HepG2 (cell line): ENCODE results near the gene GPR158. TPM values are rescaled to one million over a fixed set of nuclear protein-coding genes. Genes with fewer than 3 reads are reported as not detected.

Experiments
- ATAC-seq: fragments of 200-7000 bp; cut with Tn5 transposase; 3 replicates; pipeline ENCODE4 v1.9.1; 2020; ENCODE audit warnings: mild to moderate bottlenecking, moderate library complexity
- BruUV-seq: library from RNA; stranded (reverse); fragments of 400-500 nt; replicated peaks from 2 replicates; lab custom pipeline; 2021; lab: Mats Ljungman, UMichigan
- CTCF ChIA-PET: fragments of 300-600 bp; formaldehyde crosslinking; extraction: SDS; loops from one replicate; lab custom pipeline; 2021; ENCODE audit warnings: low total read pairs, inconsistent platforms, low intra/inter-chr PET ratio; lab: Yijun Ruan, JAX
- POLR2A ChIA-PET: fragments of 350-600 bp; sonication (Branson Sonifier 250); formaldehyde crosslinking; loops from one replicate; lab custom pipeline; 2020; ENCODE audit warnings: antibody characterized with exemption, inconsistent platforms; lab: Yijun Ruan, JAX
- DNase-seq: peaks from one replicate; pipeline ENCODE4 v3.0.0-alpha.2; 2015; ENCODE audit warnings: low spot score
- FAIRE-seq: peaks from 3 replicates; lab custom pipeline; 2011; peaks lifted over from hg19 to GRCh38; lab: Jason Lieb, UNC
- H2AFZ ChIP-seq: one replicate; pipeline ENCODE4 v1.6.1; 2011; ENCODE audit warnings: low read length, inconsistent platforms
- H3K27ac ChIP-seq: fragments of 300-600 bp; 3 replicates; pipeline ENCODE4 v1.8.0; 2011; ENCODE audit warnings: mixed run types, mild to moderate bottlenecking, mixed read lengths, low read length, inconsistent platforms; ENCODE audit not compliant: insufficient read depth; ENCODE audit errors: extremely low read length
- H3K27me3 ChIP-seq, 2 experiments: fragments of 200-600 bp in 1 of 2; 2 replicates in 1 of 2; 3 replicates in 1 of 2; pipeline versions ENCODE4 v1.6.0 to v1.8.0; 2011; ENCODE audit warnings: low read length in 2 of 2, mild to moderate bottlenecking in 2 of 2, moderate library complexity in 2 of 2, inconsistent platforms in 1 of 2; ENCODE audit not compliant: insufficient read depth in 2 of 2, control insufficient read depth in 1 of 2
- H3K36me3 ChIP-seq, 2 experiments: fragments of 200-600 bp in 1 of 2; replicated peaks in 1 of 2; 2 replicates in 1 of 2; 3 replicates in 1 of 2; pipeline versions ENCODE4 v1.5.1 to v1.8.0; 2011; ENCODE audit warnings: low read length in 2 of 2, inconsistent platforms in 1 of 2; ENCODE audit not compliant: insufficient read depth in 2 of 2, control insufficient read depth in 1 of 2
- H3K4me1 ChIP-seq: 2 replicates; pipeline ENCODE4 v1.5.1; 2012; ENCODE audit warnings: low read length, inconsistent platforms; ENCODE audit not compliant: insufficient read depth
- H3K4me2 ChIP-seq: 2 replicates; pipeline ENCODE4 v1.6.0; 2011; ENCODE audit warnings: low read depth, low read length, inconsistent platforms
- H3K4me3 ChIP-seq, 3 experiments: fragments of 200-600 bp in 1 of 3; sonication (generic), shearing (Covaris generic) in 1 of 3; replicated peaks in 1 of 3; 2 replicates each; pipeline ENCODE4 v1.5.1; 2011 to 2016; ENCODE audit warnings: low read length in 3 of 3, inconsistent platforms in 2 of 3, low read depth in 2 of 3, mild to moderate bottlenecking in 2 of 3, control low read depth in 1 of 3, mixed read lengths in 1 of 3; ENCODE audit not compliant: insufficient read depth in 1 of 3
- H3K79me2 ChIP-seq: one replicate; pipeline ENCODE4 v1.6.1; 2011; ENCODE audit warnings: low read length, inconsistent platforms; ENCODE audit not compliant: insufficient read depth
- H3K9ac ChIP-seq: 2 replicates; pipeline ENCODE4 v1.6.0; 2011; ENCODE audit warnings: mild to moderate bottlenecking, low read depth, low read length, inconsistent platforms; ENCODE audit not compliant: insufficient read depth
- H3K9me3 ChIP-seq: 2 replicates; pipeline ENCODE4 v1.5.1; 2012; ENCODE audit warnings: mild to moderate bottlenecking, low read length
- H4K20me1 ChIP-seq: 2 replicates; pipeline ENCODE4 v1.6.0; 2011; ENCODE audit warnings: inconsistent platforms, mild to moderate bottlenecking, low read length, moderate library complexity; ENCODE audit not compliant: insufficient read depth
- CHD2 ChIP-seq: IDR thresholded peaks from 2 replicates; pipeline ENCODE4 v1.6.1; 2011; ENCODE audit warnings: low read depth, low read length, improper control_type of control experiment
- DMAP1 ChIP-seq: IDR thresholded peaks from 2 replicates; pipeline ENCODE4 v1.6.1; 2016
- DNMT3B ChIP-seq: conservative IDR thresholded peaks from 2 replicates; pipeline ENCODE4 v1.6.1; 2016; ENCODE audit warnings: missing biosample characterization, control low read depth
- EEA1 ChIP-seq: sonication (generic); formaldehyde crosslinking; IDR thresholded peaks from 2 replicates; pipeline ENCODE4 v1.5.1; 2020; ENCODE audit warnings: mild to moderate bottlenecking, missing genetic modification reagents, borderline replicate concordance
- KMT2B ChIP-seq: IDR thresholded peaks from 2 replicates; pipeline ENCODE4 v1.6.1; 2016; ENCODE audit warnings: missing genetic modification reagents, missing compliant biosample characterization
- MAFG ChIP-seq: sonication (generic); formaldehyde crosslinking; IDR thresholded peaks from 2 replicates; pipeline ENCODE4 v1.5.1; 2020; ENCODE audit warnings: mild to moderate bottlenecking, missing genetic modification reagents
- MTF1 ChIP-seq: sonication (generic); formaldehyde crosslinking; IDR thresholded peaks from 2 replicates; pipeline ENCODE4 v1.5.0; 2020; ENCODE audit warnings: missing genetic modification reagents
- POLR2AphosphoS5 ChIP-seq: IDR thresholded peaks from 2 replicates; pipeline ENCODE4 v1.6.1; 2012; ENCODE audit warnings: low read depth, low read length
- RBFOX2 ChIP-seq: fragments of 200-400 bp; formaldehyde crosslinking; IDR thresholded peaks from 2 replicates; pipeline ENCODE4 v1.6.1; 2017; ENCODE audit warnings: low read depth, mild to moderate bottlenecking, low read length
- SATB2 ChIP-seq: sonication (generic); formaldehyde crosslinking; IDR thresholded peaks from 2 replicates; pipeline ENCODE4 v1.5.0; 2020; ENCODE audit warnings: missing genetic modification reagents
- TBP ChIP-seq: sonication (generic); formaldehyde crosslinking; IDR thresholded peaks from 2 replicates; pipeline ENCODE4 v1.5.0; 2020; ENCODE audit warnings: missing genetic modification reagents
- WIZ ChIP-seq: sonication (generic); formaldehyde crosslinking; IDR thresholded peaks from 2 replicates; pipeline ENCODE4 v1.5.1; 2020; ENCODE audit warnings: mild to moderate bottlenecking, missing genetic modification reagents
- ZNF563 ChIP-seq: sonication (generic); formaldehyde crosslinking; IDR thresholded peaks from 2 replicates; pipeline ENCODE4 v1.8.0; 2022; ENCODE audit warnings: mild to moderate bottlenecking, moderate library complexity, missing genetic modification reagents
- ZSCAN12 ChIP-seq: sonication (generic); formaldehyde crosslinking; IDR thresholded peaks from 2 replicates; pipeline ENCODE4 v1.9.0; 2021; ENCODE audit warnings: mild to moderate bottlenecking, missing genetic modification reagents
- ZSCAN29 ChIP-seq: sonication (generic); formaldehyde crosslinking; conservative IDR thresholded peaks from 2 replicates; pipeline ENCODE4 v1.4.0; 2020; ENCODE audit warnings: mild to moderate bottlenecking, missing genetic modification reagents
- WGBS: methylation state at CpG from one replicate; pipeline ENCODE4 v1.1.6; 2017; ENCODE audit warnings: low lambda C conversion rate; 5-methylcytosine and 5-hydroxymethylcytosine counted together
- in situ Hi-C: cut with HindIII; loops from 2 replicates; pipeline ENCODE4 v1.10.0; 2017; ENCODE audit warnings: low pct_unique_long_range_greater_than_20kb; ENCODE audit not compliant: extremely low pct_ligation_motif_present
- intact Hi-C: fragments of 100-400 bp; cut with micrococcal nuclease; formaldehyde crosslinking; loops from one replicate; pipeline ENCODE4 v1.10.0; 2022; ENCODE audit not compliant: unreplicated experiment
- polyA plus RNA-seq, 8 experiments: library from polyadenylated mRNA; depleted of rRNA in 3 of 8; stranded (reverse) in 7 of 8; unstranded in 1 of 8; fragments of >200 nt; fragmentation: Illumina TruSeq in 4 of 8; extraction: Trizol in 4 of 8; gene quantifications; 2 replicates each; pipeline versions ENCODE4 v1.2.1 to v1.2.3, GENCODE V29; 2011 to 2016; ENCODE audit warnings: low read depth in 4 of 8, missing spikeins in 1 of 8, mixed read lengths in 1 of 8; ENCODE audit not compliant: insufficient read depth in 1 of 8
- total RNA-seq, 5 experiments: library from RNA; depleted of rRNA; stranded (reverse); fragments of >200 nt; fragmentation: Illumina TruSeq; extraction: Trizol; gene quantifications; 2 replicates each; pipeline ENCODE4 v1.2.3, GENCODE V29; 2016; ENCODE audit warnings: low read depth in 1 of 5
- TF ChIP-seq, protein P1 (sequence below): sonication (generic); formaldehyde crosslinking; IDR thresholded peaks from 2 replicates; pipeline ENCODE4 v1.5.0; 2020; ENCODE audit warnings: mild to moderate bottlenecking, low read depth, missing genetic modification reagents, borderline replicate concordance

GPR158 gene
- total and polyA plus RNA-seq, 2 of the 13 experiments (the other 11 are each of a cell fraction or from before 2014, with no cell fraction given), result not detected

DNA sequence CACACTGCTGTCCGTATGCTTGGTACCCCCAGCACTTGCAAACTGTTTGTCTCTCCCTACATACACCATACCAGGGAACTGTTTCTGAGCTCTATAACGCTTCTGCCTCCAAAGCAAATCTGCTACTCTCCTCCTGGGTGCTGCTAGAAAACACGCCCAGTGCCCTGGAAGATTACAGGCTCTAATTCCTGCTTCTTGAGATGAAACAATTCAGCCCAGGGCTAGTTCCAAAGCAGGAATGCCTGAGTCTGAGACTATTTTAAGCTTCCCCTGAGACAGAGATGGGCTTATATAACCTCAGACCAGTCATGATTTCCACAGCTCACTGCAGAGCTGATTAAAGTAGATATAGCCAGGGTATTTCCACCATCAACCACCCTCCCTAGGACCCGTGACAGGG, 327.1 kb downstream of the GPR158 start:
- no peak overlapping the region for H3K4me2 ChIP-seq
- FAIRE-seq (no peak), DNase-seq (no peak)
- H3K4me1 ChIP-seq, result no peaks in the 10 kb centered on the region
- 0 out of 5 replicates have a peak, but pooled peaks cover 0 to 3% of the 10 kb centered on the region in 2 experiments for H3K27me3 ChIP-seq
- no peak overlapping the region for H3K4me3 ChIP-seq
- H3K36me3 ChIP-seq, result no peaks in the 10 kb centered on the region
- no peak overlapping the region for H3K9ac ChIP-seq
- POLR2A ChIA-PET, result no interaction called here
- 4% methylated on average over 3 of the region's 4 CpGs for WGBS
- in situ Hi-C loops (no loop called here), intact Hi-C loops (no loop called here)
- no peak overlapping the region for H3K27ac ChIP-seq
- no peaks in the 10 kb centered on the region for H3K9me3 ChIP-seq
- H3K79me2 ChIP-seq, result no peaks in the 10 kb centered on the region
- H2AFZ ChIP-seq, result no peak overlapping the region
- no peak for TF ChIP-seq POLR2AphosphoS5
- no peak for TF ChIP-seq ZSCAN12 (CRISPR knock-in tag)
- no peak for TF ChIP-seq DNMT3B
- TF ChIP-seq EEA1, result no peak
- no peak for TF ChIP-seq CHD2
- no peak for TF ChIP-seq MAFG (CRISPR knock-in tag)
- no peak for TF ChIP-seq WIZ (CRISPR knock-in tag)
- TF ChIP-seq, protein P1, sequence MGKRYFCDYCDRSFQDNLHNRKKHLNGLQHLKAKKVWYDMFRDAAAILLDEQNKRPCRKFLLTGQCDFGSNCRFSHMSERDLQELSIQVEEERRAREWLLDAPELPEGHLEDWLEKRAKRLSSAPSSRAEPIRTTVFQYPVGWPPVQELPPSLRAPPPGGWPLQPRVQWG, result no peak
- no peak for TF ChIP-seq RBFOX2
- TF ChIP-seq TBP (CRISPR knock-in tag), result no peak
- TF ChIP-seq DMAP1 (CRISPR knock-in tag), result no peak
- no peak for TF ChIP-seq ZSCAN29 (CRISPR knock-in tag)
- TF ChIP-seq SATB2, result no peak
- TF ChIP-seq ZNF563, result no peak
- TF ChIP-seq KMT2B, result no peak
- TF ChIP-seq MTF1 (CRISPR knock-in tag), result no peak
- TF ChIP-seq, all 625 proteins: peak for 0
- BruUV-seq, result no TSS peak
- no peak for ATAC-seq
- CTCF ChIA-PET, result no interaction called here
- H4K20me1 ChIP-seq, result no peaks in the 10 kb centered on the region
